HG03565 (cell line): ENCODE measurements around the gene NSD2.
"Not testable (repeated sequence)": the region's sequence is repeated elsewhere in the genome, so short reads cannot be mapped to it uniquely, and the experiment has no call there.

Experiments used
- ATAC-seq: cut with Tn5 transposase; IDR thresholded peaks from one replicate; pipeline ENCODE4 v1.9.1; 2021; ENCODE audit warnings: mild to moderate bottlenecking, moderate library complexity; ENCODE audit not compliant: unreplicated experiment

NSD2 gene

DNA sequence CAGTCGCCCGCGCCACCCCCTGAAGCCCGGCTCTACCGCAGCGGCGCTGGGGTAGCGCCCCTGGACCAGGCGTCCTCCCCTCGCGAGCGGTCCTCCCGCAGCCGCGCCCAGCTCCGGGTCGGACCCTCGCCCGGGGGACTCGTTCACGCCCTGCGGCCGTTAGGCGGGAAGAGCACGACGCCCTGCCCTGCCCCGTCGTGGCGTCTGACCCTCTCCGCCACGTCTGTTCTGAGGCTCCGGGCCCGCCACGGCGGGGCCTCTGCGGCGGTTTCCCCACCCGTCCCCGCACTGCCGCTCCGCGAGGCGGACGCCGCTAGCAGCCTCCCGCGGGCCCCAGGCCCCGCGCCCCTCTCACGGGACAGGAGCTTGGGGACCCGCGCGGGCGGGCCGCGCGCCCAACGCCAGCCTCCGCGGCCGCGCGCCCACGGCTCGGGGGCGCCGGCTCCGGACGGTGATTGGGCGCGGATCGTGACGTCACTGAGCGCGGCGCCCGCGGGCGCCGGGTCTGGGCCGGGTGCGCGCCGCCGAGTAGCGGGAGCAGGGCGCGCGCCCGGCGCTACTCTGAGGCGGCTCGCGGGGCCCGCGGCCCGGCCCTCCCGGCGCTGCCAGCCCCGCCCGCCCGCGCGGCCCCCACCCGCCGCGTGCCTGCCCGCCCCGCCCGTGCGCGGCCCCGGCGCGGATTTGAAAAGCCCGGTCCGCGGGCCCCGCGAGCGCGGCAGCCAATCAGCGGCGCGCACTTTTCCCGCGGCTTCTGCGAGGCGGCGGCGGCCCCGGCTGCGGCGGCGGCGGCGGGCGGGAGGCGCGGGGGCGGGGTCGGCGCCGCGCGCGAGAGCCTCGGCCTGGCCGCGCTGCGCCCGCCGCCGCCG, at the start of gene NSD2:
NSD2 (plus strand) TSS at position 816 of the 866 bp plus-strand sequence. CDS start 29,262 bp downstream, outside the sequence.
- peak; percentile 54 for ATAC-seq

DNA sequence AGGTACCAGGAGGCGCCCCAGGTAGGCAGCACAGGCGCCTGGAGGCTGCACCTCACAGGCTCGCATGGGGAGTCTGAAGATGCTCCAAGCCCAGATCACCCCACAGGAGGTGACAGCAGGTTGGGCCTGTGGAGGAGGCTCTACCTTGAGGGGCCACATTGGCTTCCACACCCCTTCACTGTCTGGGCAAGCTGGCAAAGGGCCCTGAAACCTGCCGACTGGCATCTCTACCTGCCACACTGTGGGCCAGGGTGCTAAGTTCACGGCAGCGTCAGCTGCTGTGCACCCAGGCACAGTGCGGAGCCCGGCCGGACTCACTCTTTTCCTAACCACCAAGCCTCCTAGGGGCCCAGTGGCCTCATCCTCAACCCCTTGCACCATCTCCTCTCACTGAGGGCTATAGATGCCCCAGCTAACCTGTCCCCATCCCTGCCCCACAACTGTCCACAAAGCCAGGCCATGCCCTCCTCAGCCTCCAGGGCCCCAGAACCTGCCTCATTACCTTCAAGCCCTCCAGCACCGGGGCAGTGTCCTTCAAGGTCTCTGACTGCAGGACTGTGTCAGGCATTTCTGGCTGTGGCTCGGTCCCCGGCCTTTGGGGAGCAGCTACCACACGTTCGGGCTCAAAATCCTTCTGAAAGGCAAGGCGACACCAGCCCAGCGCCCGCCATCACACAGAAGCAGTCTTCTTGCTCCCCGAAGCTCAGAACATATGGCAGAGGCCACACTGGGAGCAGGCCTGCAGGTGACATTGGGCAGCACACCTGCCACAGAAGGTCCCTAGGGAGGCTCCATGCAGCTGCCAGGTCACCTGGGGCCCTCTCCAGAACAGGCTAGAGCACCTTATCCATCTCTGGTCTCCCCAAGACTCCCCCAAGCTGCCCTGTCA, 49.3 kb upstream of the NSD2 start:
- no peak for ATAC-seq

DNA sequence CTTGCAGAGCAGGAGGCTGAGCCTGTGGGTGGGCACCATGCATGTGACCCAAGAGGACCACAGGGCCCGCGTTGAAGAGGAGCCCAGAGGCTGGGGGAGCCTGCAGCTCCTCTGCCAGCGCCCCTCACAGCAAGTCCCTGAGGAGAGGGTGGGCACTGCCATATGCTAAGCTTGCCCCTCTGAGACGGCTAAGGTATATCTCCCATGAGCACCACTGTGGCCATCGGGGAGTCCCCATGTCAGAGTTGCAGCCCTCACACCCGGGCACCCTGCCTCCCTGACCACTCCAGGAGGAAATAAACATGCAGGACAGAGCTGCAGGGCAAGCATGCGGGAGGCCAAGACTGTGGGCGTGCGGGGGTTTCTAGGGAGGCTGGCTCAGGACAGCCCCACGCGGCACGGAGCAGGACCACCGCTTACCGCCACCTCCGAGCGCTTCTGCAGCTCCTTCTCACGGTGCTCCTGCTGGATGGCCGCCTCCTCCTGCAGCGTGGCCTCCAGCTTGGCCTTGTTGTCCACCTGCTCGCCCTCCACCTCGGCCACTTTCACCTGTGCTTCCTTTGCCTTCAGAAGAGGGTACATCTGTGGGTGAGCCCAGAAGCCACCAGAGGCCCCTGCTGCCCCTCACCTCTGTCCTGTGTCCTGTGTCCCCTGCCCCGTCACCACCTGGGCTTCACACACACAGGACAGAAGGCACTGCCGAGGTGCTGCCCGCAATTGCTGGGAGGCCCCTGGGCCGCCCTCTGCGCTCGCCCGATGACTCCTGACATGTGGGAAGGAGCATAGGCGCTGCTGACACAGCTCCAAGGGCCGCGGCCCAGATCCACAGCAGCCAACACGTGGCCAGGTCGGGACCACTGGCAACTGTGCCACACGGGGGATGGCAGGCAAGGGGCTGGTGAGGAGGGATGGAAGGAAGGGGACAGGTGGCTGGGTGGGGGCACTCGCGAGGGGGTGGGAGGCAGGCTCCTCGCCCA, 48.3 kb upstream of the NSD2 start:
- no peak for ATAC-seq

DNA sequence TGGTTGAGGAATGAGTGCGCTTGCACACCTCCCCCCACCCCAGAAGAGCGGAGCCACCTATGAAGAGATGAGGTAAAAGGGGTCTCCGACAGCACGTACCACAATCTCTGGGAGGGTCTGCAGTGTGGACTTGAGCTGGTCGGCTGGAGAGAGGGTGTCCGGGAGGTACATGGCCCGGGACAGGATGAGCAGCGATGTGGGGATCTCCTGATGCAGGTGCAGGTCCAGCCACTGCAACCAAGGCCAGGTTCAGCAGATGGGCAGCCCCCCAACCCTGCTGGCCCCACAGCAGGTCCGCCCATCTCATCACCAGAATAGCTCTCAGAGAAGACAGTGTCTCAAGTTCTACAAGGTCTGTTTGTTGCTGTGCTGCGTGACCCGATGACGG, 47.7 kb upstream of the NSD2 start:
- no peak for ATAC-seq

DNA sequence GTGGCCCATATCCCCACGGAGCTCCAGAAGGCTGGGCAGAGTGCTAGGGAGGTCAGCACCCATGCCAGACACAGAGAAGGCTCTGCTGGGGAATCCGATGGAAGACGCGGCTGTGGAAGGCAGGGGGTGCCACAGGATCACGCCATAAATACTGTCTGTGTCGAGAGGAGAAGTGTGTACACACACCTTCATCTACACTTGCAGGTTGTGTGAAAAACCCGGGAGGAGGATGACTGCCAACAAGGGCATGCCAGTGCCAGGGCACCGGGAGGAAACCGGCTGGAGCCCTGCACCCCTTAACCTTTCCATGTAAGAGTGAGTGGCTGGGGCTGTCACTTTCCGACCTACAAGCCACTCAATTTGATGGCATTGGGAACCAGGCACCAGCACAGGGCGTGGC, 46.4 kb upstream of the NSD2 start:
- ATAC-seq = no peak

DNA sequence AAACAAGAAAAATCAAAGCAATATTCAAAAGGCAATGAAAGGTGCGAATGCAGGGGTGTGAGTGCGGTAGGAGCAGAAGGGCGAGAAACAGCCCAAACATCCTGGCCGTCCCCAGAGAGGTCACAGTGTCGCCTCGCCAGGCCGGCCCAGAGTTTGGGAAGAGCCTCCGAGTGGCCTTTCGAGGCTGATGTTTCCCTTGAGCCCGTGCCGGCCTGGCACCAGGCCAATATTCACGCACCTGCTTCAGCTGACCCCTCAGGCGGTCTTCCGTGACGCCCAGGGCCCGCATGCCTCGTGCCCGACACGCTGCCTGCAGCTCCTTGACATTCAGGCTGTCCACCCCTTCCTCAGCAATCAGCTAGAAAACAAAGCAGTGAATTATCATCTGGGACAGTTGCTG, 45.9 kb upstream of the NSD2 start:
- ATAC-seq = no peak

DNA sequence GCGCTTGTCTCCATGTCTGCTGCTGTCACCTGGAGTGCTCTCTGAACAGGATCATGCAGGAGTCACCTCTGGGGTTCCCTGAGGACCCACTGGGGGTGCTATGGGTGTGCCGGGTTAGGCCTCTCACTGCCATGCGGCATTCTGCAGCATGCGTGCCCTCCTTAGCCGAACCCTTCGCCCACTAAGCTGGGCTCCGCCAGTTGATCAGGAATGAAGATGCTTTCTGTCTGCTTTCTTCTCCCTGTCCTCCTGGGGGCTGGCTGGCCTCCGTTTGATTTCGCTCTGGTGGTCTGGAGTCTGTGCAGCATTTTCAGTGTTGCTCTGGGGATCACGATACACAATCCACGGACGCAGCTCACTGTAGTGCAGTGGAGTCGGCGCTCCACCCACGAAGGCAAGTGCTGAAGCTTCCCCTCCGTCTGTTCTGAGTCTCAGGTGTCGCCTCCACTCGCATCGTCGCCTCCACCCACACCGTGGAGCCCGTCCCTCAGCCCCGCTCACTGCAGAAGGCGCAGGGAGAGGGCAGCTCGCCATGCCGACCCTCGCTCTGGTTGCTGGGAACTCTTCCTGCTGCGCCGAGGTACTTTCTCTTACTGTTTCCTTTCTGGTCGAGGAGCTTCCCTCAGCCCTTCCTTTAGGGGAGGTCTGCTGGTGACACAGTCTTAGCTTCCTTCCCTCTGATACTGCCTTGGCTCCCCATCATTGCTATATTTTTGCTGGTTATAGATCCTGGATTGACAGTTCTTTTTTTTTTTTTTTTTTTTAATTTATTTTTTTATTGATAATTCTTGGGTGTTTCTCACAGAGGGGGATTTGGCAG, 44.5 kb upstream of the NSD2 start:
- ATAC-seq = no peak

DNA sequence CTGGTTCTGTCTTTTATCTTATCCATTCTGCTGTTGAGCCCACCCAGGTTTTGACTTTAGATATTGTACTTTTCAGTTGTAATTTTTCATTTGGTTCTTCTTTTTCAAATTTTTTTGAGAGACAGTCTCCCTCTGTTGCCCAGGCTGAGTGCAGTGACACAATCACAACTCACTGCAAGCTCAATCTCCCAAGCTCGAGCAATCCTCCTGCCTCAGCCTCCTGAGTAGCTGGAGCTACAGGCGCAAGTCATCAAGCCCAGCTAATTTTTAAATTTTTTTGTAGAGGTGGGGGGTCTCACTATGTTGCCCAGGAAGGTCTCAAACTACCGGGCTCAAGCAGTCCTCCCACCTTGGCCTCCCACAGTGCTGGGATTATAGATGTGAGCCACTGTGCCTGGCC, 41.0 kb upstream of the NSD2 start:
- no peak for ATAC-seq

GRCh38 chr4:1830642-1831228, 40.5 kb upstream of the NSD2 start:
- no peak for ATAC-seq

- no peak for ATAC-seq
Observed at GRCh38 chr4:1831331-1831730, 39.9 kb upstream of the NSD2 start.

GRCh38 chr4:1832690-1833089, 38.5 kb upstream of the NSD2 start:
- ATAC-seq = no peak

DNA sequence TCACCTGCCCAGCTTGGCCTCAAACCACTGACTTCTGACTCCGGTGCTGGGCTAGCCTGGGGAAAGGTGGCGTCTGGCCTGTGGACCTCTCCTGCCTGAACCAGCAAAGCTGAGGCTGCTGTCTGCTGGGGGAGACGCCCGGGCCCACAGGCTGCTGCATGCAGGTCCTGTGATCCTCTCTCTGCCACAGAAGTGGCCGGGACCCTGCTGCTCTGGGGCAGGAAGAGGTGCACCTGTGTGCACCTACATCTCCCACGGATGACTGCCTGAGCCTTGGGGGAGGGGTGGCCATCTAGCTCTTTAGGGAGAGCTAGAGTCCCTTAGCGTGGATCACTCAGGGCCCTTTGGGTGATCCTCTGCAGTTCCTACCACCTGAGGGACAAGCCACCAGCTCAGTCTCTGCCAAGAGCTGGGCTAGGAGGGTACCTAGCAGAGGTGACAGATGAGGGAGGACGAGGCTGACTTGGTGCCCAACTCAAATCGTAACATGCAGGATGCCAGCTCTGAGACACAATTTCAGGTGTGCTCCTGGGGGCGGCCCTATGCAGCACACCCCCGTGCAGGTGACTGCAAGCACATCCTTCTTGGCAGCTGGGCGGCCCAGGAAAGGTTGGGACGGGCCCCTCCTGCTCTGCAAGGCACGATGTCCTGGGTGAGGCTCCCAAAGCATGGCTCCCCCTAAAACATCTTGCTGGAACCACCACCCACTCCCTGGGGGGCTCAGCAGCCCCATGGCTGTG, 37.7 kb upstream of the NSD2 start:
- ATAC-seq = peak; percentile 12

- peak; percentile 73 for ATAC-seq
Observed at GRCh38 chr4:1834047-1834775, 37.0 kb upstream of the NSD2 start.

GRCh38 chr4:1835836-1836235, 35.4 kb upstream of the NSD2 start:
- ATAC-seq = not testable (repeated sequence)

DNA sequence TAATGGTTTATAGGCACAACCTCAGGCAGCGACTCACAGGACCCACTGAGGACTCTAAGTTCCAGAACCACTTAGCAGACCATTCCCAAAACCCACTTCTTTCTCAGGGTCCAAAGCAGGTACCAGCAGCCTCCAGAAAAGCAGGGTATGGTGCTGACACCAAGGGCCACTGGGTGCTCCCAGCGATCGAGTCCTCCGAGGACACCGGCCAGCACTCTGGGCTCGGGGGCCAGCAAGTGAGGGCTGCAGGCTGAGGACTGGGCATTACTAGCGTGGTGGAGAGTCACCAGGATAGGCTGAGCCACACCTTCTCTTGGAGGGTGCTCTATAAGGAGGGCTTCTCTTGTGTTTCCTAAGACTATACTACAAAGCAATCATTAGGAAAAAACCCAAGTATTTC, 34.5 kb upstream of the NSD2 start:
- ATAC-seq = no peak

DNA sequence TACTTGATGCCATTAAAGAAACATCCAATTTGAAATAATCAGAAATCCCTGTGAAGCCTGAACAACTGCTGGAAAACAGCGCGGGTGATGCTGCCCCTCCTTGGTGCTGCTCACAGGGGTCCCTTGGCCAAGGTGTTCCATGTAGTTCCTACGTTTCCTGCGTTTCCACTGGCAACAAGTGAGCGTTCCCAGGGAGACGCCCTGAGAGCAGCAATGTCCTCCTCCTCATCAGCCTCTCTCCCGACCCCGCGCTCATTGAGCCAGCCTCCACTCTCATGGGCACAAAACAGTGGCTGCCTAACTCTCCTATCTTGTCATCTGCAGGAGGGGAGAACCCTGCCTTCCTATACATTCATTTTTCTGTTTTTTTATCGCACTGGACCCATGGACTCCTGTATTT, 34.1 kb upstream of the NSD2 start:
- ATAC-seq = no peak

GRCh38 chr4:1839282-1839681, 31.9 kb upstream of the NSD2 start:
- ATAC-seq = no peak

- ATAC-seq = no peak
Observed at GRCh38 chr4:1841201-1841886, 29.8 kb upstream of the NSD2 start.
